Measurements from ENCODE around the gene EFCAB11. TPM values are rescaled to one million over a fixed set of nuclear protein-coding genes. Genes with fewer than 3 reads are reported as not detected.

EFCAB11 gene
- total RNA-seq, 1 experiment from 2014 or later, result 18.1 TPM

GRCh38 chr14:89779707-89780106, 174.8 kb downstream of the EFCAB11 start:
- no peaks in the 10 kb centered on the region for H3K36me3 ChIP-seq (ENCODE audit: control insufficient read depth in 1 of 2, insufficient read depth in 2 of 2, low read length in 2 of 2)
- ATAC-seq, result no peak
- H3K9ac ChIP-seq (ENCODE audit: low read length), result no peak overlapping the region
- TF ChIP-seq MAX (IDR thresholded peaks at IDR 0.05), result no peak
- no peak for TF ChIP-seq ELF1 (IDR thresholded peaks at IDR 0.05; ENCODE audit: borderline replicate concordance, low read depth)
- TF ChIP-seq CTCF (IDR thresholded peaks at IDR 0.05 in 2 of 3, conservative IDR thresholded peaks at IDR 0.05 in 1 of 3; ENCODE audit: borderline replicate concordance in 1 of 3, insufficient read depth in 1 of 3, low read depth in 2 of 3, low read length in 2 of 3), result 0 out of 6 replicates have a peak, but pooled peaks of 1 of the 3 experiments have one; percentile 6
- TF ChIP-seq ZNF274 (IDR thresholded peaks at IDR 0.05; ENCODE audit: low read depth, low read length), result no peak
- ChIA-PET RAD21 (ENCODE audit: low non-redundant PET in 1 of 2, low total read pairs in 2 of 2, uncharacterized antibody in 2 of 2, unreplicated experiment in 2 of 2) (no interaction called here), POLR2A (no interaction called here), CTCF (no interaction called here)
- H3K9me2 ChIP-seq (ENCODE audit: insufficient read depth), result no peaks in the 10 kb centered on the region
- H2AFZ ChIP-seq (ENCODE audit: low read depth, low read length, poor library complexity, severe bottlenecking), result no peak overlapping the region
- H3K4me2 ChIP-seq (ENCODE audit: low read length), result no peak overlapping the region
- no peaks in the 10 kb centered on the region for H3K4me1 ChIP-seq (ENCODE audit: control insufficient read depth in 1 of 2, insufficient read depth in 2 of 2, low read length in 2 of 2)
- DNase-seq (ENCODE audit: low read depth, low spot score), result no peak
- H4K20me1 ChIP-seq (ENCODE audit: insufficient read depth), result no peaks in the 10 kb centered on the region
- no TSS peak for BruUV-seq (replicated peaks)
- intact Hi-C loops (cut with micrococcal nuclease), result no loop called here
- no peaks in the 10 kb centered on the region for H3K79me2 ChIP-seq (ENCODE audit: insufficient read depth, low read length)
- no peaks in the 10 kb centered on the region for H3K9me3 ChIP-seq (ENCODE audit: control insufficient read depth in 1 of 2, insufficient read depth in 1 of 2, low read depth in 1 of 2, low read length in 2 of 2)
- H3K27me3 ChIP-seq (ENCODE audit: insufficient read depth, low read length), result no peaks in the 10 kb centered on the region
- H3K27ac ChIP-seq (ENCODE audit: low read depth, low read length), result no peak overlapping the region
- no peak overlapping the region for H3K4me3 ChIP-seq (replicated peaks in 1 of 2; ENCODE audit: low read depth in 1 of 2, low read length in 2 of 2)

- no peak for ATAC-seq
- no peak for TF ChIP-seq EZH2phosphoT487 (IDR thresholded peaks at IDR 0.05; ENCODE audit: borderline replicate concordance)
- TF ChIP-seq CTCF (IDR thresholded peaks at IDR 0.05 in 2 of 3, conservative IDR thresholded peaks at IDR 0.05 in 1 of 3; ENCODE audit: borderline replicate concordance in 1 of 3, insufficient read depth in 1 of 3, low read depth in 2 of 3, low read length in 2 of 3), result no peak
- TF ChIP-seq POLR2AphosphoS5 (IDR thresholded peaks at IDR 0.05; ENCODE audit: low read depth, low read length), result no peak
- TF ChIP-seq ATF3 (IDR thresholded peaks at IDR 0.05), result no peak
- no peak for TF ChIP-seq ZFX (IDR thresholded peaks at IDR 0.05)
- no peak for TF ChIP-seq ZNF274 (IDR thresholded peaks at IDR 0.05; ENCODE audit: low read depth, low read length)
- TF ChIP-seq FOSL1 (IDR thresholded peaks at IDR 0.05; ENCODE audit: low read depth), result no peak
- TF ChIP-seq SP1 (IDR thresholded peaks at IDR 0.05; ENCODE audit: low read depth), result no peak
- TF ChIP-seq REST (IDR thresholded peaks at IDR 0.05; ENCODE audit: low read depth), result no peak
- no peak for TF ChIP-seq RAD21 (IDR thresholded peaks at IDR 0.05; ENCODE audit: low read depth)
Observed at GRCh38 chr14:89775946-89776345, 178.6 kb downstream of the EFCAB11 start.

More at GRCh38 chr14:89775946-89776345, 178.6 kb downstream of the EFCAB11 start:
- POLR2A ChIA-PET, result no interaction called here
- no peaks in the 10 kb centered on the region for H3K9me2 ChIP-seq (ENCODE audit: insufficient read depth)
- CTCF ChIA-PET, result no interaction called here
- H3K36me3 ChIP-seq (ENCODE audit: control insufficient read depth in 1 of 2, insufficient read depth in 2 of 2, low read length in 2 of 2), result no peaks in the 10 kb centered on the region
- no peak overlapping the region for H3K9ac ChIP-seq (ENCODE audit: low read length)
- H3K4me2 ChIP-seq (ENCODE audit: low read length), result no peak overlapping the region
- peaks cover 6 to 11% of the 10 kb centered on the region in 2 experiments; a peak in 3 of 4 replicates for H3K4me1 ChIP-seq (ENCODE audit: control insufficient read depth in 1 of 2, insufficient read depth in 2 of 2, low read length in 2 of 2)
- no peaks in the 10 kb centered on the region for H4K20me1 ChIP-seq (ENCODE audit: insufficient read depth)
- DNase-seq (ENCODE audit: low read depth, low spot score), result no peak
- H3K4me3 ChIP-seq (replicated peaks in 1 of 2; ENCODE audit: low read depth in 1 of 2, low read length in 2 of 2), result no peak overlapping the region
- no peak overlapping the region for H3K27ac ChIP-seq (ENCODE audit: low read depth, low read length)
- RAD21 ChIA-PET (ENCODE audit: low non-redundant PET in 1 of 2, low total read pairs in 2 of 2, uncharacterized antibody in 2 of 2, unreplicated experiment in 2 of 2), result no interaction called here
- H3K27me3 ChIP-seq (ENCODE audit: insufficient read depth, low read length), result peaks cover 9% of the 10 kb centered on the region; the same call in 1 of the 2 replicates
- no peaks in the 10 kb centered on the region for H3K9me3 ChIP-seq (ENCODE audit: control insufficient read depth in 1 of 2, insufficient read depth in 1 of 2, low read depth in 1 of 2, low read length in 2 of 2)
- H3K79me2 ChIP-seq (ENCODE audit: insufficient read depth, low read length), result no peaks in the 10 kb centered on the region
- intact Hi-C loops (cut with micrococcal nuclease), result no loop called here
- H2AFZ ChIP-seq (ENCODE audit: low read depth, low read length, poor library complexity, severe bottlenecking), result no peak overlapping the region
- BruUV-seq (replicated peaks), result no TSS peak
